ENCODE data around the gene ZNF555. TPM values are rescaled to one million over a fixed set of nuclear protein-coding genes. Genes with fewer than 3 reads are reported as not detected.
"Not testable (repeated sequence)": the region's sequence is repeated elsewhere in the genome, so short reads cannot be mapped to it uniquely, and the experiment has no call there.

ZNF555 gene
- total and polyA plus RNA-seq, 2 of the 13 experiments (the other 11 are each of a cell fraction or from before 2014, with no cell fraction given): 5.0 to 8.0 TPM

DNA sequence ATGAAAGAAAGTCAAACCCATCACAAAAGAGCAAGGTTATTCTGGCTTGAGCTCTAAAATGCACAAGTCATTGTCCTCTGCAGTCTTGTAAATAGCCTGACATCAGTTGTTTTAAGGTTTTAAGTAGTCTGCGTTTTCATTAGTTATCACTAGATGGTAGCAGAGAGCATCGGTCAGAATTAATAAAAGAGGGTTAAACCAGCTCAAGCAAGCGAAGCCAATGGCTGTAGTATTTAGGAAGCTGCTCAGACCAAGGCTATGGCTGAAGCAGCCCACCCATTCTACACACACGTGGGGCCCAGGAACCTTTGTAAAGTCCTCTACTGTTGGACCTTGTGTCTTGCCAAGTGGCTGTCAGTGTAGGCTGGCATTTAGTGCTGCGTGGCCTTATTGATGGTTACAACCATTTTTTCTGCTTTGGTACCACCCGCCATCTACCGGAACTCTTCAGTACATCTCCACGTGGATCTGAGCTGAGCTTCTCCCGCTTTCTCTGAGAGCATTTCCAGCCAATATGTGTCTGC is 46.2 kb downstream of the ZNF555 start (continued):
- TF ChIP-seq HOXD1 (CRISPR knock-in tag; IDR thresholded peaks at IDR 0.05) (no peak), NRL (CRISPR knock-in tag; IDR thresholded peaks at IDR 0.05; ENCODE audit: borderline replicate concordance) (no peak), ZNF883 (CRISPR knock-in tag; IDR thresholded peaks at IDR 0.05; ENCODE audit: not compliant biosample characterization) (no peak), RARA (CRISPR knock-in tag; IDR thresholded peaks at IDR 0.05) (no peak), ZBTB21 (CRISPR knock-in tag; IDR thresholded peaks at IDR 0.05) (no peak), ZNF263 (CRISPR knock-in tag; IDR thresholded peaks at IDR 0.05) (no peak)
- TF ChIP-seq, protein P1, sequence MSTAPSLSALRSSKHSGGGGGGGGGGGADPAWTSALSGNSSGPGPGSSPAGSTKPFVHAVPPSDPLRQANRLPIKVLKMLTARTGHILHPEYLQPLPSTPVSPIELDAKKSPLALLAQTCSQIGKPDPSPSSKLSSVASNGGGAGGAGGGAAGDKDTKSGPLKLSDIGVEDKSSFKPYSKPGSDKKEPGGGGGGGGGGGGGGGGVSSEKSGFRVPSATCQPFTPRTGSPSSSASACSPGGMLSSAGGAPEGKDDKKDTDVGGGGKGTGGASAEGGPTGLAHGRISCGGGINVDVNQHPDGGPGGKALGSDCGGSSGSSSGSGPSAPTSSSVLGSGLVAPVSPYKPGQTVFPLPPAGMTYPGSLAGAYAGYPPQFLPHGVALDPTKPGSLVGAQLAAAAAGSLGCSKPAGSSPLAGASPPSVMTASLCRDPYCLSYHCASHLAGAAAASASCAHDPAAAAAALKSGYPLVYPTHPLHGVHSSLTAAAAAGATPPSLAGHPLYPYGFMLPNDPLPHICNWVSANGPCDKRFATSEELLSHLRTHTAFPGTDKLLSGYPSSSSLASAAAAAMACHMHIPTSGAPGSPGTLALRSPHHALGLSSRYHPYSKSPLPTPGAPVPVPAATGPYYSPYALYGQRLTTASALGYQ (CRISPR knock-in tag; IDR thresholded peaks at IDR 0.05): no peak

DNA sequence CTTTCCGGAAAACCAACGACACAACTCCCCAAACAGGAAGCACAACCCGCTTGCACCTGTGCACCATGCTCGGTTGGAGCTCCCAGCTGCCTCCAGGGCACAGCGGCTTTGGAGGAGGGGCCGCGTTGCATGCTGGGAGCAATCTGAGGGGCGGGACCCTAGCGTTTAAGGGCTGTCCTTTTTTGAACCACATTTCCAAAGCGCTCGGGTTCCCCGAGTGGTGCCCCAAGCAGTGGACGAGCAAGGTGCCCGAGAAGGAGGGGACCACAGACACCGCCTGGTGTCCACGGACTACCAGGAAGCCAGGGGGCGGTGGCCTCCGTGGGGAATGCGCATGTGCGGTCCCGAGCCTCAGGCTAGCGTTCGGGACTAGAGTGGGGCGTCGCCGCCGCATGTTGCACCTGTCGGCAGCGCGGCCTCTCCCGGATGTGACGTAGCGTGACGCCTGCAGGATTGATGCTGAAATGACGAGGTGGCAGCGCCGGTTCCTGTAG is 47.5 kb downstream of the ZNF555 start:
- Histone ChIP-seq H2AFZ (ENCODE audit: low read length) (no peak overlapping the region), H3K4me3 (replicated peaks in 1 of 3; ENCODE audit: insufficient read depth in 1 of 3, low read depth in 2 of 3, low read length in 3 of 3) (no peak overlapping the region), H3K4me1 (ENCODE audit: insufficient read depth, low read length) (peaks cover 17% of the 10 kb centered on the region), H3K27ac (ENCODE audit: extremely low read length, insufficient read depth, low read length) (no peak overlapping the region), H3K9me3 (ENCODE audit: low read length) (no peaks in the 10 kb centered on the region), H3K36me3 (replicated peaks in 1 of 2; ENCODE audit: control insufficient read depth in 1 of 2, insufficient read depth in 2 of 2, low read length in 2 of 2) (no peaks in the 10 kb centered on the region), H3K27me3 (ENCODE audit: control insufficient read depth in 1 of 2, insufficient read depth in 2 of 2, low read length in 2 of 2) (no peaks in the 10 kb centered on the region), H4K20me1 (ENCODE audit: insufficient read depth, low read length) (no peaks in the 10 kb centered on the region), H3K79me2 (ENCODE audit: insufficient read depth, low read length) (no peaks in the 10 kb centered on the region), H3K4me2 (ENCODE audit: low read depth, low read length) (no peak overlapping the region), H3K9ac (ENCODE audit: insufficient read depth, low read depth, low read length) (no peak overlapping the region)
- CTCF ChIA-PET (ENCODE audit: low intra/inter-chr PET ratio, low total read pairs): interaction anchor here (1.6 kb wide), 1 partner anchor 62 kb away, joined by 7 read pairs; no protein-coding TSS in a partner anchor
- POLR2A ChIA-PET: interaction anchor here (1.5 to 3.0 kb wide), 3 partner anchors 12 to 62 kb away, joined by 10 to 20 read pairs (median 10); partner anchors contain the start of gene ZNF57
- intact Hi-C loops (cut with micrococcal nuclease; ENCODE audit: unreplicated experiment) (no loop called here), in situ Hi-C loops (cut with HindIII; ENCODE audit: extremely low pct_ligation_motif_present, low pct_unique_long_range_greater_than_20kb) (loop anchor here (10.0 kb wide), 1 partner anchor 234 kb away; no protein-coding TSS in a partner anchor)
- TF ChIP-seq, protein P2, sequence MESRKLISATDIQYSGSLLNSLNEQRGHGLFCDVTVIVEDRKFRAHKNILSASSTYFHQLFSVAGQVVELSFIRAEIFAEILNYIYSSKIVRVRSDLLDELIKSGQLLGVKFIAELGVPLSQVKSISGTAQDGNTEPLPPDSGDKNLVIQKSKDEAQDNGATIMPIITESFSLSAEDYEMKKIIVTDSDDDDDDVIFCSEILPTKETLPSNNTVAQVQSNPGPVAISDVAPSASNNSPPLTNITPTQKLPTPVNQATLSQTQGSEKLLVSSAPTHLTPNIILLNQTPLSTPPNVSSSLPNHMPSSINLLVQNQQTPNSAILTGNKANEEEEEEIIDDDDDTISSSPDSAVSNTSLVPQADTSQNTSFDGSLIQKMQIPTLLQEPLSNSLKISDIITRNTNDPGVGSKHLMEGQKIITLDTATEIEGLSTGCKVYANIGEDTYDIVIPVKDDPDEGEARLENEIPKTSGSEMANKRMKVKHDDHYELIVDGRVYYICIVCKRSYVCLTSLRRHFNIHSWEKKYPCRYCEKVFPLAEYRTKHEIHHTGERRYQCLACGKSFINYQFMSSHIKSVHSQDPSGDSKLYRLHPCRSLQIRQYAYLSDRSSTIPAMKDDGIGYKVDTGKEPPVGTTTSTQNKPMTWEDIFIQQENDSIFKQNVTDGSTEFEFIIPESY (CRISPR knock-in tag; IDR thresholded peaks at IDR 0.05): peak; percentile 82
- TF ChIP-seq, protein P3, sequence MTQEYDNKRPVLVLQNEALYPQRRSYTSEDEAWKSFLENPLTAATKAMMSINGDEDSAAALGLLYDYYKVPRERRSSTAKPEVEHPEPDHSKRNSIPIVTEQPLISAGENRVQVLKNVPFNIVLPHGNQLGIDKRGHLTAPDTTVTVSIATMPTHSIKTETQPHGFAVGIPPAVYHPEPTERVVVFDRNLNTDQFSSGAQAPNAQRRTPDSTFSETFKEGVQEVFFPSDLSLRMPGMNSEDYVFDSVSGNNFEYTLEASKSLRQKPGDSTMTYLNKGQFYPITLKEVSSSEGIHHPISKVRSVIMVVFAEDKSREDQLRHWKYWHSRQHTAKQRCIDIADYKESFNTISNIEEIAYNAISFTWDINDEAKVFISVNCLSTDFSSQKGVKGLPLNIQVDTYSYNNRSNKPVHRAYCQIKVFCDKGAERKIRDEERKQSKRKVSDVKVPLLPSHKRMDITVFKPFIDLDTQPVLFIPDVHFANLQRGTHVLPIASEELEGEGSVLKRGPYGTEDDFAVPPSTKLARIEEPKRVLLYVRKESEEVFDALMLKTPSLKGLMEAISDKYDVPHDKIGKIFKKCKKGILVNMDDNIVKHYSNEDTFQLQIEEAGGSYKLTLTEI (CRISPR knock-in tag; conservative IDR thresholded peaks at IDR 0.05): no peak
- no peak for TF ChIP-seq TCF7 (IDR thresholded peaks at IDR 0.05; ENCODE audit: low read depth)
- no TSS peak for BruUV-seq (replicated peaks)
- ATAC-seq (no peak), FAIRE-seq (no peak), DNase-seq (ENCODE audit: low spot score) (no peak)
- WGBS (ENCODE audit: low lambda C conversion rate): 93% methylated on average over 32 of the region's 37 CpGs

DNA sequence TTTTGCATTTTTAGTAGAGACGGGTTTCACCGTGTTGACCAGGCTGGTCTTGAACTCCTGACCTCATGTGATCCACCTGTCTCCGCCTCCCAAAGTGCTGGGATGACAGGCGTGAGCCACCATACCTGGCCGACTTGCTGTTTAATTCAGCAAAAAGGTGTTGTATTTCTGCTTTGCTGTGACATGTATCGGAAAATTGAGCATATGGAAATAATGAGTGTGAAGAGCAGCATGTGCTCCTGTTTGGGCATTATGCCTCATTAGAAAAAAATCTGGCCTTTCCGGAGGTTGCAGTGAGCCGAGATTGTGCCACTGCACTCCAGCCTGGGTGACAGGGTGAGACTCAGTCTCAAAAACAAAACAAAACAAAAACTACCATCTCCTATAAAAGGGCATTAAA is 49.3 kb downstream of the ZNF555 start:
- DNase-seq (ENCODE audit: low spot score); H3K4me2 ChIP-seq (ENCODE audit: low read depth, low read length); CTCF ChIA-PET (ENCODE audit: low intra/inter-chr PET ratio, low total read pairs); intact Hi-C loops (cut with micrococcal nuclease; ENCODE audit: unreplicated experiment); H3K9ac ChIP-seq (ENCODE audit: insufficient read depth, low read depth, low read length); H3K9me3 ChIP-seq (ENCODE audit: low read length); H3K27ac ChIP-seq (ENCODE audit: extremely low read length, insufficient read depth, low read length); H3K4me3 ChIP-seq (replicated peaks in 1 of 3; ENCODE audit: insufficient read depth in 1 of 3, low read depth in 2 of 3, low read length in 3 of 3); H3K36me3 ChIP-seq (replicated peaks in 1 of 2; ENCODE audit: control insufficient read depth in 1 of 2, insufficient read depth in 2 of 2, low read length in 2 of 2); POLR2A ChIA-PET; H3K27me3 ChIP-seq (ENCODE audit: control insufficient read depth in 1 of 2, insufficient read depth in 2 of 2, low read length in 2 of 2); H3K79me2 ChIP-seq (ENCODE audit: insufficient read depth, low read length); FAIRE-seq; in situ Hi-C loops (cut with HindIII; ENCODE audit: extremely low pct_ligation_motif_present, low pct_unique_long_range_greater_than_20kb); ATAC-seq; H4K20me1 ChIP-seq (ENCODE audit: insufficient read depth, low read length); H2AFZ ChIP-seq (ENCODE audit: low read length); BruUV-seq (replicated peaks): not testable (repeated sequence)
- WGBS (ENCODE audit: low lambda C conversion rate): 47% methylated on average over 8 of the region's 8 CpGs
- peaks cover 32% of the 10 kb centered on the region for H3K4me1 ChIP-seq (ENCODE audit: insufficient read depth, low read length)
